IPS-15b (cell line): ENCODE data around the gene AMPD1.
A peak's percentile ranks its signal among the peaks of the same experiment; 100 is the strongest.

Experiments
- H3K27me3 ChIP-seq: one replicate; pipeline ENCODE4 v1.6.1; 2013; ENCODE audit warnings: low read length; ENCODE audit not compliant: control insufficient read depth, insufficient read depth
- H3K36me3 ChIP-seq: one replicate; pipeline ENCODE4 v1.6.1; 2013; ENCODE audit warnings: low read length; ENCODE audit not compliant: control insufficient read depth, insufficient read depth
- H3K4me1 ChIP-seq: one replicate; pipeline ENCODE4 v1.6.1; 2013; ENCODE audit warnings: mild to moderate bottlenecking, low read length; ENCODE audit not compliant: control insufficient read depth, insufficient read depth
- H3K4me3 ChIP-seq: one replicate; pipeline ENCODE4 v1.5.1; 2013; ENCODE audit warnings: low read depth, low read length
- H3K9ac ChIP-seq: one replicate; pipeline ENCODE4 v1.6.1; 2013; ENCODE audit warnings: low read depth, mild to moderate bottlenecking, low read length
- H3K9me3 ChIP-seq: one replicate; pipeline ENCODE4 v1.6.1; 2013; ENCODE audit warnings: mild to moderate bottlenecking, low read length; ENCODE audit not compliant: control insufficient read depth, insufficient read depth

Gene AMPD1

DNA sequence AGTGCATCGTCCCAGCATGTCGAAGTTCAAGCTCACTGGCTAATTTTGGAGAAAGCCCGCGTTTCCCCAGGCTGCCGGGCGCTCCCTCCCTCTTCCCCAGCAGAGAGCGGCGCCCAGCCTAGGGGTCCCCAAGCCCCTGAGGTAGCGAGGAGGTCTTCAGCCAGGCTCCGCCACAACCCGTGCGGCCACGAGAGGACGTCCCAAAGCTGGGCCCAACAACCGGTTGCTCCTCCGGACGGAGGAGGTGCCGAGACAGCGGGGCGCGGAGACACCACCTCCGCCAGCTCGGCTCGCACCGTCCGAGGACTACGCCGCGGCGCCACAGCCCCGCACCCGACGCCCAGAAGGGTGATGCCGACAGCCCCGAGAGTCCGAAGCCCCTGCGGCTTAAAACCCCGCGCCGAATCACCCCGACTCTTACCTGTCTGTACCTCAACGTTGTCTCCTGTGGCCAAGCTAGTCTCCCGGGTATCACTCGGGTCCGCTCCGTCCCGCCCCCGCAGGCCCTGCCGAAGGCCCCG is 25.7 kb downstream of the AMPD1 start, which contains the start of gene DENND2C:
DENND2C (minus strand) TSS at position 488 of the 521 bp plus-strand sequence. CDS start 44,065 bp downstream, outside the sequence.
- no peaks in the 10 kb centered on the region for H3K9me3 ChIP-seq
- peak within 1 kb of the TSS; percentile 90 for H3K4me3 ChIP-seq
- no peaks in the 10 kb centered on the region for H3K4me1 ChIP-seq
- no peaks in the 10 kb centered on the region for H3K36me3 ChIP-seq
- H3K9ac ChIP-seq, result peak within 1 kb of the TSS; percentile 62
- peaks cover 8% of the 10 kb centered on the region for H3K27me3 ChIP-seq

DNA sequence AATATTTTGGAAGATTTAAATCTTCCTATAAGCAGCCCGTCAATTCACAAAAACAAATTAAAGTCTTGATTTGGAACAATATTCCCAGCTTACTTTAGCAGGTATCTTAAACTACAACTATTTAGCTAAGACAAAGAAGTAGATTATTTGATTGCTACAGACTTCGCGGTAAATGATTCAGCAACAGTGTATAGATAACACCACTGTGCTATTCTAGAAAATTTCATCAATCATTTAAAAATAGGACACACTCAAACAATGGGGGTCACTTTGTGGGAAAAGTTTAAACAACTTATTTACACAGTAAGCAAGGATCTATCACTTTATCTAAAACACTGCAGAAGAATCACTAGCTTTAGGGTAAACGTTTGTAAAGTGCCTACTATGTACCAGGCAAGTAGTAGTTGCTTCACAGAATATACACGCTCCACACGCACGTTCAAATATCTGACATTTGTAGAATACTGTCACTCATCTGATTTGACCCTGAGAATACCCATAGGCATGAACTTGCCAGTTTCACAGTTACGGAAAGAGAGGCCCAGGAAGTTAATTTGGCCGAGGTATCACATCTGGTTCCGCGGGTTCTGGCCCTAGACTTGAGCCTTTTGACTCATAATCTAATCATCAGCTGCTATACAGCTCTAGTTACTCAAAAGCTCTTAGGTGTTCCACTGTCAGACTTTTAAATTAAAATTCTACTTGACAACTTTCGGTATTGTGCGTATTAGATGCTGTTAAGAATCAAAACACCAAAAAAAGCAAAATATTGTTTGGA is 26.4 kb downstream of the AMPD1 start:
- H3K4me1 ChIP-seq, result no peaks in the 10 kb centered on the region
- H3K9me3 ChIP-seq, result no peaks in the 10 kb centered on the region
- no peaks in the 10 kb centered on the region for H3K36me3 ChIP-seq
- peak overlapping the region; percentile 90 for H3K4me3 ChIP-seq
- H3K9ac ChIP-seq, result peak overlapping the region; percentile 62
- H3K27me3 ChIP-seq, result peaks cover 8% of the 10 kb centered on the region

DNA sequence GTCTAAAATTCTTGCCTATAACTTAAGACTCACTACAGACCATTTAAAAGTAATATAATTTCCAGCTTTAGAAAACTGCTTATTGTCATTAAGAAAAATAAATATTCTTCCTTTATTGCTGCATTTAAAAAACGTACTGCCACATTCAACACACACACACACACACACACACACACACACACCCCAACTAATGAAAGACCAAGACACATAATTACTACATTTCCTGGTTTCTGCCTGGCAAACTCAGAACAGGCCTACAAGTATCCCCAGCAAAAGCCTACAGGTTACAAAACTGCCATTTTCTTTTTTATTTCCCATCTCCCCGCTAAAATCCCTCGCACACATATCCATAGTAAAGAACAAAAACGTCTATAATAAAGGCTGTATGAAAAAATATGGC is 27.0 kb downstream of the AMPD1 start:
- H3K36me3 ChIP-seq, result no peaks in the 10 kb centered on the region
- no peaks in the 10 kb centered on the region for H3K4me1 ChIP-seq
- H3K4me3 ChIP-seq, result no peak overlapping the region
- no peak overlapping the region for H3K9ac ChIP-seq
- H3K27me3 ChIP-seq, result peaks cover 8% of the 10 kb centered on the region
- no peaks in the 10 kb centered on the region for H3K9me3 ChIP-seq

DNA sequence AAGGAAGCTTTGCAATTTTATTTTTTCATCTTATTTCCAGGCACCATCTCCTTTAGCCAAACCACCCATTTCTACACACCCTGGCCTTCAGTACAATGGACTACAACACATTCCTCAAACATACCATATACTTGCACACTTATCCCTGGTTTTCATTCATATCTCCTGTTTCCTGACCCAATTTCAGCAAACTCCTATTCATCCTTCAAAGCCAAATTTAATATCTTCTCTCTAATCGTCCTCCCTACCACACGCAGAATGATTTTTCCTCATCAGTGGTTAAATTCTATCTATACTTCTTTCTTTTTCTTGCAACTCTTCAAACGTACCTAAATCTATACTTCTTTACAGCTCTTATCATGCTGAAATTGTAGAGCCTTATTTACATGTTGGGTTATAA is 28.4 kb downstream of the AMPD1 start:
- Histone ChIP-seq H3K27me3 (peaks cover 8% of the 10 kb centered on the region), H3K4me3 (no peak overlapping the region), H3K9me3 (no peaks in the 10 kb centered on the region), H3K4me1 (no peaks in the 10 kb centered on the region), H3K9ac (no peak overlapping the region), H3K36me3 (no peaks in the 10 kb centered on the region)

DNA sequence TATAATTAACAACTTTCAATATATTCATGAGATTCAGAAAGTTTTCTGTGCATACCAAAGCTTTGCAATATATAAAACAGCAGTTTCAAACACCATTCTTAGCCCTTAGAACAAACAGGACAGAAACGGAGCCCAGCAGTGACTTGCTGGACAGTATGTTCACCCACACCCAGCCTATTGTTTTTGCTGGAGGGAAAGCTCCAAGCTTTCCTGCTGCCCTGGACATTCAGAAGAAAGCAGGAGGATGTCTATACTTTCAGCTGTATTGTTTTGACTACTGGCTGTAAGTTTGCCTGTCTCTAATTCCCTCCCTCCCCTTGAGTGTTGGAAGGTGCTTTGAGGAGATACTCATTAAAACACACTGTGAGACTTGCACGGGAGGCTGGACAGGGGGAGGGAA is 35.1 kb downstream of the AMPD1 start:
- Histone ChIP-seq H3K9ac (no peak overlapping the region), H3K9me3 (no peaks in the 10 kb centered on the region), H3K27me3 (no peaks in the 10 kb centered on the region), H3K36me3 (no peaks in the 10 kb centered on the region), H3K4me3 (no peak overlapping the region), H3K4me1 (no peaks in the 10 kb centered on the region)

DNA sequence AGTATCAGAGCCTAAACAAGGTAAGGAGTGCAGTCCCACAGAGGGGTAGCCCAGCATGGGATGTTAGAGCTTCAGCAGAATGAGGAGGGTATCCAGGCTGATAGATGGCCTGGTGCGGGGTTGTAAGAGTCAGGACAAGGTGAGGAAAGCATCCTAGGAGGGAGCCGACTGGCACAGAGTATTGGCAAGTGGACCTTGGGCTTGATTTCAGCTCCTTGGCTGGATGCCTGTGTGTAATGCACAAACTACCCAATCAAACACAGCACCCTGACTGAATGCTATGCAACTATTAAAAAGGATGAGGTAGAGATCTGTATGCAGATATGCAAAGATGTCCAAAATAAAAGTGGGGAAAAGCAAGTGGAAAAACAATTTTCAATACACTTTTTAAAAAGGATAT is 43.5 kb downstream of the AMPD1 start:
- no peak overlapping the region for H3K4me3 ChIP-seq
- no peaks in the 10 kb centered on the region for H3K4me1 ChIP-seq
- H3K9ac ChIP-seq, result no peak overlapping the region
- no peaks in the 10 kb centered on the region for H3K9me3 ChIP-seq
- H3K27me3 ChIP-seq, result no peaks in the 10 kb centered on the region
- no peaks in the 10 kb centered on the region for H3K36me3 ChIP-seq

DNA sequence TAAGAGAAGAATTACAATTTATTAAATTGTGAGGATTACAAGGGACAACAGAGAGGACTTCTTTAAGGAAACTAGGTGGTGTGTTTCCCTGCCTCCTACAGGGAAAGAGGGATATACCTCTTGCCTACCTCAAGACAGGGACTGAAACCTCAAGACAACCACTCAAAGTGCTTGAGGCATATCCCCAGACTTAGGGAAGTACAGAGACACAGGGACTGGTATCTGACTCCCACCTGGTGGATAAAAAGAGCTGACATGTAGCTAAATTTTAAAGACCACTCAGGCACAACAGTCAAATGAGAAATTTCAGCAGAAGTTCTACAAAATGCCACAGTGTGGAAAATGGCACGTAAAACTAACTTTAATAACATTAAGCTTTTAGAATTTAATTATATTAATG is 46.8 kb downstream of the AMPD1 start:
- no peaks in the 10 kb centered on the region for H3K36me3 ChIP-seq
- H3K9ac ChIP-seq, result no peak overlapping the region
- no peaks in the 10 kb centered on the region for H3K9me3 ChIP-seq
- H3K4me3 ChIP-seq, result no peak overlapping the region
- no peaks in the 10 kb centered on the region for H3K27me3 ChIP-seq
- H3K4me1 ChIP-seq, result no peaks in the 10 kb centered on the region

DNA sequence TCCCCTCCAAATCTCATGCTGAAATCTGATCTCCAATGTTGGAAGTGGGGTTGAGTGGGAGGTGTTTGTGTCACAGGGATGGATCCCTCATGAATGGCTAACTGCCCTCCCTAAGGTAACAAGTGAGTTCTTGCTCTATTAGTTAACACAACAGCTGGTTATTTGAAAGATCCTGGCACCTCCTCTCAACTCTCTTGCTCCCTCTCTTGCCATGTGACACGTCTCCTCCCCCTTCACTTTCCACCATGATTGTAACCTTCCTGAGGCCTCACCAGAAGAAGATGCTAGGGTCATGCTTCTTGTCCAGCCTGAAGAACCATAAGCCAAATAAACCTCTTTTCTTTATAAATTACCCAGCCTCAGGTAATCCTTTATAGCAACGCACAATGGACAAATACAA is 54.0 kb downstream of the AMPD1 start:
- Histone ChIP-seq H3K4me3 (no peak overlapping the region), H3K9ac (no peak overlapping the region), H3K4me1 (no peaks in the 10 kb centered on the region), H3K9me3 (no peaks in the 10 kb centered on the region), H3K36me3 (no peaks in the 10 kb centered on the region), H3K27me3 (no peaks in the 10 kb centered on the region)

DNA sequence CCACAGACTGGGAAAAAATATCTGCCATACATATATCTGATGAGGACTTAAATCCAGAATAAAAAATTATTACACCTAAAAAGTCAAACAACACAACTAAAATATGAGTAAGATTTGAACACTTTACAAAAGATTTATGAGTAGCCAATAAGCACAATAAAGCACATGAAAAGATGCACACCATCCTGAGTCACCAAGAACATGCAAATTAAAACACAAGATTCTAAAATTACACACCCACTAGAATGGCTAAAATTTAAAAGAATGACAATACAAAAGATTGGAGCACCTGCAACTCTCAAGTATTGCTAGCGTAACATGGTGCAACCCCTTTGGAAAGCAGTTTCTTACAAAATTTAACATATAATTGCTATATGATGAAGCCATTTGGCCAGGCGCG is 56.4 kb downstream of the AMPD1 start:
- Histone ChIP-seq H3K27me3 (no peaks in the 10 kb centered on the region), H3K36me3 (no peaks in the 10 kb centered on the region), H3K9me3 (no peaks in the 10 kb centered on the region), H3K4me1 (no peaks in the 10 kb centered on the region), H3K4me3 (no peak overlapping the region), H3K9ac (no peak overlapping the region)

DNA sequence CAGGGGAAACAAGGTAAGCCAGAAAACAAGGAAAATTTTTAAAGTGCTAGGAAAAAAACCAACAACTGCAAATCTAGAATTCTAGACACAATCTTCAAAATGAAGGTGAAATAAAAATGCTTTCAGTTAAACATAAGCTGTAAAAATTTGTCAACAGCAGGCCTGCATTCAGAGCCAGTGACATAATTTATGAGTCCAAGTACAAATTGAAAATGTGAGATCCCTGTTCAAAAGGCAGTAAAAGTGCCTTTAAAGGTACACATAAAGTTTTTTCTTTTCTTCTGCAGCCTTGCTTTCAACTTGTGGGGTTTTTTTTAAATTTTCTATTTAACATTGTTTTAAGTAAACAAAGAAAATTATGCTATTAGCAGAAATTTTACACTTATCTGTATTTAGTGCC is 62.9 kb downstream of the AMPD1 start:
- no peaks in the 10 kb centered on the region for H3K4me1 ChIP-seq
- no peaks in the 10 kb centered on the region for H3K36me3 ChIP-seq
- H3K9me3 ChIP-seq, result no peaks in the 10 kb centered on the region
- no peaks in the 10 kb centered on the region for H3K27me3 ChIP-seq
- no peak overlapping the region for H3K4me3 ChIP-seq
- H3K9ac ChIP-seq, result no peak overlapping the region

DNA sequence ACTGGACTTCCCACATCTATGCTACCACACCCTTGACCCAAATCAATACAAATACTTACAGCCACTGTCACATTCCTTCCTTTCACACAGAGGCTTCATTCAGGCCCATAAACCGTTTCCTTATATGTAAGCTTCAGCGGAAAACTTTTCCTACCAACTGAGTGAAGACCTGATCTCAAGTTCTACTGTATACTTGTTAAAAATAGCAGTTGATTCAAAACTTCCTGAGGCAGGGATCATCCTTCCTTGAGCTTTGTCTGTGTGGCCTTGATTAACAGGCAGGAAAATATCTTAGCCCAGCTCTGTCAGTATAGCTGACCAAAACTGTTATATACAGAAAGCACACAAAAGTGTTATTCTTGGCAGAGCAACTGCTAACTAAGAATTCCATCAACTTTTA is 68.2 kb downstream of the AMPD1 start:
- H3K36me3 ChIP-seq, result no peaks in the 10 kb centered on the region
- no peaks in the 10 kb centered on the region for H3K27me3 ChIP-seq
- H3K4me1 ChIP-seq, result no peaks in the 10 kb centered on the region
- H3K9me3 ChIP-seq, result no peaks in the 10 kb centered on the region
- no peak overlapping the region for H3K4me3 ChIP-seq
- no peak overlapping the region for H3K9ac ChIP-seq

DNA sequence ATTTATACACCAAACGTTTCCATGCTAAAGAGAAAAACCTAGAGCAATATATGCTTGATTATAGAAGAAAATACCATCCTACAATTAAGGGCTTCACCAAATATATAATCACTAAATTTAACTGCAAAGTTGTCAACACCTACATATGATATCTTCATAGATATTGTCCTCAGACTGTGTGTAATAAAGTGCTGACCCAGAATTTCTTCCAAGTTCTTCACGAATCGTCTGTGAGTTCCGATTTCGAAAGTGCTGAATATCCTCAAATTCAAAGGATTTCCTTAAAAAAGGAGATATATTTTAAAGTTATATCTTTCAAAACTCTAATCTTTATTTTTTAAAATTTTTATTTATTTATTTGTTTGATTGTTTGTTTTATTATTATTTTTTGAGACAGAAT is 72.0 kb downstream of the AMPD1 start:
- Histone ChIP-seq H3K4me1 (no peaks in the 10 kb centered on the region), H3K27me3 (no peaks in the 10 kb centered on the region), H3K36me3 (no peaks in the 10 kb centered on the region), H3K9ac (no peak overlapping the region), H3K9me3 (no peaks in the 10 kb centered on the region), H3K4me3 (no peak overlapping the region)
